ENCODE measurements around the gene ZNF200.

DNA sequence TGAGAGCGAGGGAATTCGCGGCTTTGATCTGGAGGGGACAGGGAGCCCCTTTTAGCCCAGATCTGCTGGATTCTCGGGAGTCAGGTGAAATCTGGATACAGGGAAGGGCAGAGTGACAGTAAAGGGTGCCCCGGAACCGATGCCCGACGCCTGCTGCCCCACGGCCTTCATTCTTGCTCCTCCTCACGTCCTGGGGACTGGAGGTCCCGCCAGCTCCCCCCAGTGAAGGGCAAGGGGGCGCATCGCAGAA, 46.4 kb downstream of the ZNF200 start:
- TF ChIP-seq, protein P1, sequence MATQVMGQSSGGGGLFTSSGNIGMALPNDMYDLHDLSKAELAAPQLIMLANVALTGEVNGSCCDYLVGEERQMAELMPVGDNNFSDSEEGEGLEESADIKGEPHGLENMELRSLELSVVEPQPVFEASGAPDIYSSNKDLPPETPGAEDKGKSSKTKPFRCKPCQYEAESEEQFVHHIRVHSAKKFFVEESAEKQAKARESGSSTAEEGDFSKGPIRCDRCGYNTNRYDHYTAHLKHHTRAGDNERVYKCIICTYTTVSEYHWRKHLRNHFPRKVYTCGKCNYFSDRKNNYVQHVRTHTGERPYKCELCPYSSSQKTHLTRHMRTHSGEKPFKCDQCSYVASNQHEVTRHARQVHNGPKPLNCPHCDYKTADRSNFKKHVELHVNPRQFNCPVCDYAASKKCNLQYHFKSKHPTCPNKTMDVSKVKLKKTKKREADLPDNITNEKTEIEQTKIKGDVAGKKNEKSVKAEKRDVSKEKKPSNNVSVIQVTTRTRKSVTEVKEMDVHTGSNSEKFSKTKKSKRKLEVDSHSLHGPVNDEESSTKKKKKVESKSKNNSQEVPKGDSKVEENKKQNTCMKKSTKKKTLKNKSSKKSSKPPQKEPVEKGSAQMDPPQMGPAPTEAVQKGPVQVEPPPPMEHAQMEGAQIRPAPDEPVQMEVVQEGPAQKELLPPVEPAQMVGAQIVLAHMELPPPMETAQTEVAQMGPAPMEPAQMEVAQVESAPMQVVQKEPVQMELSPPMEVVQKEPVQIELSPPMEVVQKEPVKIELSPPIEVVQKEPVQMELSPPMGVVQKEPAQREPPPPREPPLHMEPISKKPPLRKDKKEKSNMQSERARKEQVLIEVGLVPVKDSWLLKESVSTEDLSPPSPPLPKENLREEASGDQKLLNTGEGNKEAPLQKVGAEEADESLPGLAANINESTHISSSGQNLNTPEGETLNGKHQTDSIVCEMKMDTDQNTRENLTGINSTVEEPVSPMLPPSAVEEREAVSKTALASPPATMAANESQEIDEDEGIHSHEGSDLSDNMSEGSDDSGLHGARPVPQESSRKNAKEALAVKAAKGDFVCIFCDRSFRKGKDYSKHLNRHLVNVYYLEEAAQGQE (IDR thresholded peaks at IDR 0.05; ENCODE audit: low read depth, low read length): no peak
- TF ChIP-seq EP300 (IDR thresholded peaks at IDR 0.05; ENCODE audit: borderline replicate concordance in 1 of 2, low read depth in 1 of 2, low read length in 1 of 2) (no peak), EZH2phosphoT487 (IDR thresholded peaks at IDR 0.05; ENCODE audit: borderline replicate concordance, low read depth) (no peak), TAF1 (IDR thresholded peaks at IDR 0.05; ENCODE audit: borderline replicate concordance, low read depth, low read length) (no peak), FOXM1 (IDR thresholded peaks at IDR 0.05; ENCODE audit: low read depth) (no peak), ELF1 (IDR thresholded peaks at IDR 0.05) (no peak), POLR2AphosphoS5 (IDR thresholded peaks at IDR 0.05; ENCODE audit: low read depth, low read length) (no peak), YY1 (IDR thresholded peaks at IDR 0.05; ENCODE audit: low read depth) (no peak)
- TF ChIP-seq, protein P2, sequence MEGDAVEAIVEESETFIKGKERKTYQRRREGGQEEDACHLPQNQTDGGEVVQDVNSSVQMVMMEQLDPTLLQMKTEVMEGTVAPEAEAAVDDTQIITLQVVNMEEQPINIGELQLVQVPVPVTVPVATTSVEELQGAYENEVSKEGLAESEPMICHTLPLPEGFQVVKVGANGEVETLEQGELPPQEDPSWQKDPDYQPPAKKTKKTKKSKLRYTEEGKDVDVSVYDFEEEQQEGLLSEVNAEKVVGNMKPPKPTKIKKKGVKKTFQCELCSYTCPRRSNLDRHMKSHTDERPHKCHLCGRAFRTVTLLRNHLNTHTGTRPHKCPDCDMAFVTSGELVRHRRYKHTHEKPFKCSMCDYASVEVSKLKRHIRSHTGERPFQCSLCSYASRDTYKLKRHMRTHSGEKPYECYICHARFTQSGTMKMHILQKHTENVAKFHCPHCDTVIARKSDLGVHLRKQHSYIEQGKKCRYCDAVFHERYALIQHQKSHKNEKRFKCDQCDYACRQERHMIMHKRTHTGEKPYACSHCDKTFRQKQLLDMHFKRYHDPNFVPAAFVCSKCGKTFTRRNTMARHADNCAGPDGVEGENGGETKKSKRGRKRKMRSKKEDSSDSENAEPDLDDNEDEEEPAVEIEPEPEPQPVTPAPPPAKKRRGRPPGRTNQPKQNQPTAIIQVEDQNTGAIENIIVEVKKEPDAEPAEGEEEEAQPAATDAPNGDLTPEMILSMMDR (IDR thresholded peaks at IDR 0.05): no peak
- TF ChIP-seq, protein P3, sequence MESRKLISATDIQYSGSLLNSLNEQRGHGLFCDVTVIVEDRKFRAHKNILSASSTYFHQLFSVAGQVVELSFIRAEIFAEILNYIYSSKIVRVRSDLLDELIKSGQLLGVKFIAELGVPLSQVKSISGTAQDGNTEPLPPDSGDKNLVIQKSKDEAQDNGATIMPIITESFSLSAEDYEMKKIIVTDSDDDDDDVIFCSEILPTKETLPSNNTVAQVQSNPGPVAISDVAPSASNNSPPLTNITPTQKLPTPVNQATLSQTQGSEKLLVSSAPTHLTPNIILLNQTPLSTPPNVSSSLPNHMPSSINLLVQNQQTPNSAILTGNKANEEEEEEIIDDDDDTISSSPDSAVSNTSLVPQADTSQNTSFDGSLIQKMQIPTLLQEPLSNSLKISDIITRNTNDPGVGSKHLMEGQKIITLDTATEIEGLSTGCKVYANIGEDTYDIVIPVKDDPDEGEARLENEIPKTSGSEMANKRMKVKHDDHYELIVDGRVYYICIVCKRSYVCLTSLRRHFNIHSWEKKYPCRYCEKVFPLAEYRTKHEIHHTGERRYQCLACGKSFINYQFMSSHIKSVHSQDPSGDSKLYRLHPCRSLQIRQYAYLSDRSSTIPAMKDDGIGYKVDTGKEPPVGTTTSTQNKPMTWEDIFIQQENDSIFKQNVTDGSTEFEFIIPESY (IDR thresholded peaks at IDR 0.05; ENCODE audit: borderline replicate concordance, low read depth): no peak
